Measurements from ENCODE around the gene MPEG1. TPM values are rescaled to one million over a fixed set of nuclear protein-coding genes. Genes with fewer than 3 reads are reported as not detected.

The MPEG1 gene
- total and polyA plus RNA-seq, 2 of the 13 experiments (the other 11 are each of a cell fraction or from before 2014, with no cell fraction given): not detected

GRCh38 chr11:59173080-59173963 lies 39.4 kb downstream of the MPEG1 start (continued):
- TF ChIP-seq ZNF510 (CRISPR knock-in tag; IDR thresholded peaks at IDR 0.05; ENCODE audit: low read depth): no peak
- 0 out of 2 replicates have a peak, but pooled peaks have one; percentile 17 for TF ChIP-seq CSRNP1 (CRISPR knock-in tag; IDR thresholded peaks at IDR 0.05)
- TF ChIP-seq ZNF687 (CRISPR knock-in tag; IDR thresholded peaks at IDR 0.05): peak; percentile 52
- TF ChIP-seq ZNF800 (CRISPR knock-in tag; IDR thresholded peaks at IDR 0.05): peak; percentile 42; the same call in 1 of the 2 replicates
- 0 out of 2 replicates have a peak, but pooled peaks have one; percentile 32 for TF ChIP-seq ZNF598 (CRISPR knock-in tag; IDR thresholded peaks at IDR 0.05; ENCODE audit: borderline replicate concordance)
- peak; percentile 57 for TF ChIP-seq HNRNPLL (IDR thresholded peaks at IDR 0.05; ENCODE audit: low read depth, low read length, poor library complexity, severe bottlenecking)
- peak; percentile 52 for TF ChIP-seq TAF15 (IDR thresholded peaks at IDR 0.05; ENCODE audit: low read depth, low read length, poor library complexity, severe bottlenecking)
- TF ChIP-seq E2F2 (CRISPR knock-in tag; IDR thresholded peaks at IDR 0.05; ENCODE audit: borderline replicate concordance): no peak
- peak; percentile 41; the same call in 1 of the 2 replicates for TF ChIP-seq ZFP91 (CRISPR knock-in tag; IDR thresholded peaks at IDR 0.05; ENCODE audit: borderline replicate concordance)
- 0 out of 2 replicates have a peak, but pooled peaks have one; percentile 12 for TF ChIP-seq HOXA3 (CRISPR knock-in tag; IDR thresholded peaks at IDR 0.05)
- peak; percentile 52; the same call in 1 of the 2 replicates for TF ChIP-seq ZNF33B (CRISPR knock-in tag; IDR thresholded peaks at IDR 0.05)
- TF ChIP-seq TOPORS (CRISPR knock-in tag; IDR thresholded peaks at IDR 0.05): 0 out of 2 replicates have a peak, but pooled peaks have one; percentile 8

Measured in HepG2 (cell line).